CD14-positive monocyte (primary cell): ENCODE data around the gene PXDN. TPM values are rescaled to one million over a fixed set of nuclear protein-coding genes. Genes with fewer than 3 reads are reported as not detected.
"Not testable (repeated sequence)": the region's sequence is repeated elsewhere in the genome, so short reads cannot be mapped to it uniquely, and the experiment has no call there.

Experiments used
- DNase-seq, 3 donors: peaks; one replicate each; pipeline ENCODE4 v3.0.0-alpha.2; 2011 to 2022
- H2AFZ ChIP-seq: 2 replicates; pipeline ENCODE4 v1.6.0; 2012; ENCODE audit warnings: mild to moderate bottlenecking, low read depth, low read length, inconsistent platforms; ENCODE audit not compliant: insufficient read depth, poor library complexity, severe bottlenecking
- H3K27ac ChIP-seq, 2 donors: 1 replicate in 1 of 2; 2 replicates in 1 of 2; pipeline ENCODE4 v1.5.1; 2012 to 2013; ENCODE audit warnings: low read length in 2 of 2, control low read depth in 1 of 2, inconsistent platforms in 1 of 2, low read depth in 1 of 2, mild to moderate bottlenecking in 1 of 2
- H3K27me3 ChIP-seq, 2 donors: one replicate each; pipeline versions ENCODE4 v1.6.0 to v1.6.1; 2011 to 2013; ENCODE audit warnings: low read length in 2 of 2; ENCODE audit not compliant: control insufficient read depth in 2 of 2, insufficient read depth in 2 of 2
- H3K36me3 ChIP-seq, 2 donors: replicated peaks in 1 of 2; 1 replicate in 1 of 2; 2 replicates in 1 of 2; pipeline versions ENCODE4 v1.5.1 to v1.6.1; 2012 to 2013; ENCODE audit warnings: low read length in 2 of 2, control low read depth in 1 of 2, inconsistent platforms in 1 of 2, mild to moderate bottlenecking in 1 of 2; ENCODE audit not compliant: insufficient read depth in 2 of 2, control insufficient read depth in 1 of 2
- H3K4me1 ChIP-seq, 2 donors: 1 replicate in 1 of 2; 2 replicates in 1 of 2; pipeline versions ENCODE4 v1.5.1 to v1.6.1; 2012 to 2013; ENCODE audit warnings: low read length in 2 of 2, control low read depth in 1 of 2, inconsistent platforms in 1 of 2, mild to moderate bottlenecking in 1 of 2, moderate library complexity in 1 of 2; ENCODE audit not compliant: insufficient read depth in 2 of 2, control insufficient read depth in 1 of 2
- H3K4me2 ChIP-seq: replicated peaks from 2 replicates; pipeline ENCODE3; 2012; ENCODE audit warnings: low read length, moderate library complexity, mild to moderate bottlenecking; ENCODE audit not compliant: poor library complexity, severe bottlenecking; ENCODE audit errors: extremely low read depth
- H3K4me3 ChIP-seq, 3 experiments: fragments of 200-600 bp in 1 of 3; sonication (generic) in 1 of 3; replicated peaks in 1 of 3; 1 replicate in 2 of 3; 2 replicates in 1 of 3; pipeline ENCODE4 v1.5.1; 2011 to 2013; ENCODE audit warnings: low read length in 3 of 3, mild to moderate bottlenecking in 3 of 3, control low read depth in 2 of 3, low read depth in 2 of 3, inconsistent platforms in 1 of 3, moderate library complexity in 1 of 3
- H3K79me2 ChIP-seq: 2 replicates; pipeline ENCODE4 v1.6.0; 2012; ENCODE audit warnings: mild to moderate bottlenecking, control low read depth, inconsistent platforms, low read length, moderate library complexity; ENCODE audit not compliant: insufficient read depth
- H3K9ac ChIP-seq: 2 replicates; pipeline ENCODE4 v1.6.0; 2017; ENCODE audit warnings: low read length, mild to moderate bottlenecking; ENCODE audit not compliant: insufficient read depth, poor library complexity, severe bottlenecking
- H3K9me3 ChIP-seq, 2 donors: replicated peaks in 1 of 2; 1 replicate in 1 of 2; 2 replicates in 1 of 2; pipeline versions ENCODE4 v1.5.1 to v1.6.1; 2012 to 2013; ENCODE audit warnings: low read length in 2 of 2, control low read depth in 1 of 2; ENCODE audit not compliant: control insufficient read depth in 1 of 2, insufficient read depth in 1 of 2
- H4K20me1 ChIP-seq: 2 replicates; pipeline ENCODE4 v1.6.0; 2012; ENCODE audit warnings: mild to moderate bottlenecking, low read length, control low read depth, moderate library complexity; ENCODE audit not compliant: insufficient read depth
- H3K27ac Mint-ChIP-seq, 7 donors: one replicate each; pipeline ENCODE4 v1.8.0; 2020; ENCODE audit warnings: mild to moderate bottlenecking in 7 of 7, mixed read lengths in 7 of 7, moderate library complexity in 6 of 7, inconsistent platforms in 2 of 7
- H3K27me3 Mint-ChIP-seq, 3 donors: one replicate each; pipeline ENCODE4 v1.8.0; 2021 to 2022; ENCODE audit warnings: low read depth in 3 of 3, mild to moderate bottlenecking in 3 of 3, mixed read lengths in 3 of 3, moderate library complexity in 3 of 3, inconsistent platforms in 1 of 3
- H3K36me3 Mint-ChIP-seq, 2 donors: one replicate each; pipeline ENCODE4 v1.8.0; 2020; ENCODE audit warnings: mixed read lengths in 2 of 2, inconsistent platforms in 1 of 2, mild to moderate bottlenecking in 1 of 2
- H3K4me1 Mint-ChIP-seq: one replicate; pipeline ENCODE4 v1.8.0; 2020; ENCODE audit warnings: mild to moderate bottlenecking, mixed read lengths
- H3K4me3 Mint-ChIP-seq, 2 donors: one replicate each; pipeline ENCODE4 v1.8.0; 2020; ENCODE audit warnings: mild to moderate bottlenecking in 2 of 2, mixed read lengths in 2 of 2, moderate library complexity in 1 of 2
- H3K9me3 Mint-ChIP-seq, 7 donors: one replicate each; pipeline ENCODE4 v1.8.0; 2020 to 2022; ENCODE audit warnings: mixed read lengths in 7 of 7, mild to moderate bottlenecking in 6 of 7, moderate library complexity in 6 of 7, inconsistent platforms in 2 of 7
- CTCF ChIP-seq: fragments of 200-600 bp; IDR thresholded peaks from one replicate; pipeline ENCODE4 v1.8.0; 2022; ENCODE audit warnings: antibody characterized with exemption, mild to moderate bottlenecking
- WGBS: methylation state at CpG from one replicate; pipeline ENCODE4 v1.1.5; 2013; ENCODE audit warnings: missing lambda C conversion rate; ENCODE audit not compliant: insufficient coverage; 5-methylcytosine and 5-hydroxymethylcytosine counted together
- intact Hi-C, 2 donors: fragments of 100-400 bp; cut with micrococcal nuclease; formaldehyde crosslinking; loops; one replicate each; pipeline versions ENCODE4 v1.15.0 to v1.15.1; 2023
- polyA plus RNA-seq, 3 donors: library from polyadenylated mRNA; depleted of rRNA in 1 of 3; unstranded in 2 of 3; stranded (reverse) in 1 of 3; fragments of 300-500 nt in 2 of 3; fragments of >200 nt in 1 of 3; fragmentation: Illumina TruSeq in 2 of 3; gene quantifications; 1 replicate in 2 of 3; 2 replicates in 1 of 3; pipeline ENCODE4 v1.2.3, GENCODE V29; 2012 to 2021

PXDN gene
- polyA plus RNA-seq, 3 donors = not detected

DNA sequence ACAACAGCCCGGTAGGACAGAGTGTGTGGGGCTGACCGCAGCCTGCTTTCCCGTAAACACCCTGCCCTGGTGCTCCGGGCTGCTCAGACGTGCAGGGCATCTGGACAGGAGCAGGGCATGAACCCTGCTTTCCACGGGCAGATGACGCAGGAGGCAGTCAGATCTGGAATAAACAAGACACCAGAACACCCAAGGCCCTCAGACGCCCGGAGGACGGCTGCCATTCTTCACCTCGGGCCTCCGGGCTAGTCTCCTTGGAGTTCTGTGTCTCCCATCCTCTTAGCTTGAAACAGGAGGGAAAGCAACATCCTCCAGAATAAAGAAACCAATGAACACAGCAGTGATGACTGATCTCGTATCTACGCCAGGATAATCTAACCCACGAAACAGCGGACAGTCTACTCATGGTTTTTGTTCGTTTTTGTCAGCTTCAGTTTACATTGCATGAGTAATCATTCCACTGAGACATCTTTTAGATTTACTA, 7.3 kb downstream of the PXDN start:
- H3K4me3 ChIP-seq = no peak overlapping the region
- no peak for DNase-seq
- Mint-ChIP-seq H3K4me3 (no peak overlapping the region), H3K4me1 (no peaks in the 10 kb centered on the region), H3K36me3 (no peaks in the 10 kb centered on the region), H3K27ac (no peak overlapping the region), H3K27me3 (peaks cover 6 to 12% (median 7%) of the 10 kb centered on the region in 3 donors), H3K9me3 (peaks cover 0 to 10% (median 5%) of the 10 kb centered on the region in 7 donors)
- intact Hi-C loops = no loop called here
- TF ChIP-seq CTCF = no peak
- no peaks in the 10 kb centered on the region for H3K79me2 ChIP-seq
- no peak overlapping the region for H3K9ac ChIP-seq
- peaks cover 0 to 1% of the 10 kb centered on the region in 2 donors for H3K27me3 ChIP-seq
- no peaks in the 10 kb centered on the region for H3K9me3 ChIP-seq
- H3K36me3 ChIP-seq = no peaks in the 10 kb centered on the region
- H3K4me1 ChIP-seq = no peaks in the 10 kb centered on the region
- H4K20me1 ChIP-seq = no peaks in the 10 kb centered on the region
- 84% methylated on average over 12 of the region's 17 CpGs for WGBS
- no peak overlapping the region for H2AFZ ChIP-seq
- no peak overlapping the region for H3K4me2 ChIP-seq
- no peak overlapping the region for H3K27ac ChIP-seq

- Mint-ChIP-seq H3K36me3 (no peaks in the 10 kb centered on the region), H3K4me3 (no peak overlapping the region), H3K4me1 (no peaks in the 10 kb centered on the region), H3K27ac (no peak overlapping the region), H3K9me3 (peaks cover 0 to 12% (median 5%) of the 10 kb centered on the region in 7 donors), H3K27me3 (peaks cover 1 to 5% (median 3%) of the 10 kb centered on the region in 3 donors)
- no peak overlapping the region for H2AFZ ChIP-seq
- no peaks in the 10 kb centered on the region for H3K27me3 ChIP-seq
- H3K4me1 ChIP-seq = no peaks in the 10 kb centered on the region
- H3K36me3 ChIP-seq = no peaks in the 10 kb centered on the region
- H4K20me1 ChIP-seq = no peaks in the 10 kb centered on the region
- H3K27ac ChIP-seq = no peak overlapping the region
- no CpG with 5 or more reads among the region's 2 CpGs for WGBS
- no peak for TF ChIP-seq CTCF
- no peak overlapping the region for H3K4me2 ChIP-seq
- no peak for DNase-seq
- H3K79me2 ChIP-seq = no peaks in the 10 kb centered on the region
- no peaks in the 10 kb centered on the region for H3K9me3 ChIP-seq
- H3K9ac ChIP-seq = no peak overlapping the region
- intact Hi-C loops = no loop called here
- no peak overlapping the region for H3K4me3 ChIP-seq
These were observed 8.3 kb downstream of the PXDN start for GRCh38 chr2:1736045-1736444.

DNA sequence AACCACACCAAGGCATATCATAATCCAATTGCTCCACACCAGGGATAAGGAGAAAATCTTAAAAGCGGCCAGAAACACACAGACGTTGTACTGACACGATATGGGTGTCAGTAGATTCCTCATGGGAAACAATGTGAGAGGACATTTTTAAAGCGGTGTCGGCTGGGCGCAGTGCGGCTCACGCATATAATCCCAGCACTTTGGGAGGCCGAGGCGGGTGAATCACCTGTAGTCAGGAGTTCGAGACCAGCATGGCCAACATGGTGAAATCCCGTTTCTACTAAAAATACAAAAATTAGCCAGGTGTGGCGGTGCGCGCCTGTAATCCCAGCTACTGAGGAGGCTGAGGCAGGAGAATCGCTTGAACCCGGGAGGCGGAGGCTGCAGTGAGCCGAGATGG, 11.0 kb downstream of the PXDN start:
- H3K4me3 Mint-ChIP-seq, H3K4me1 ChIP-seq, H3K4me1 Mint-ChIP-seq, H3K36me3 Mint-ChIP-seq, H3K27me3 Mint-ChIP-seq, H3K27me3 ChIP-seq, H3K4me2 ChIP-seq, H3K9ac ChIP-seq, H3K27ac Mint-ChIP-seq, H3K4me3 ChIP-seq, H3K36me3 ChIP-seq, H4K20me1 ChIP-seq, H3K9me3 ChIP-seq, H2AFZ ChIP-seq, H3K79me2 ChIP-seq, DNase-seq, intact Hi-C loops, H3K27ac ChIP-seq: not testable (repeated sequence)
- WGBS = 96% methylated on average over 18 of the region's 19 CpGs
- H3K9me3 Mint-ChIP-seq = peaks cover 0 to 12% (median 5%) of the 10 kb centered on the region in 7 donors
